ENCODE results near the gene LPAR6.

DNA sequence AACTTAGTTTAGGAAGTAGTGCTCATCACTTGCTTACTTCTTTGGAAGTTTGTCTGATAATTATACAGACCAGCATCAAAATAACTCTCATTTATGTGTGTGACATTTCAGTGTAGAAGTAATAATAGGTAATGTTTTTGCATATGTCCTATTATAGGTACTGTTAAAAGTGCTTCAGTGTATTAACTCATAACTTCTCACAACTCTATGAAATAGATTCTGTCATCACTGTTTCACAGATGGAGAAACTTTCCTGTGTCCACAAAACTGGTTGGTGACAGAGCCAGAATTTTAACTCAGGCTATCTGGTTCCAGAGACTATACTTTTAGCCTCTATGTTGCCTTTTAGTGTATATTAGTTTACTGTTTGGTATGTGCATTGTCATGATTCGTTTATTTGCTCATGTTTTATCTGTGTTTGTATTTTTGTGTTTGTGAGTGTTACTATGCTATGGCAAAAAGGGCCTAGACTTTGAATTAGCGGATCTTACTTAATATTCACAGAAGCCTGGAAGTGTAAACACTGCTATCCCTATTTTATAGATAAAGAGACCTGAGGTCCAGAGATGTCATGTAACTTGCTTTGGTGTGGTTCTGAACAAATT is 12.7 kb downstream of the LPAR6 start:
- TF ChIP-seq, protein P1, sequence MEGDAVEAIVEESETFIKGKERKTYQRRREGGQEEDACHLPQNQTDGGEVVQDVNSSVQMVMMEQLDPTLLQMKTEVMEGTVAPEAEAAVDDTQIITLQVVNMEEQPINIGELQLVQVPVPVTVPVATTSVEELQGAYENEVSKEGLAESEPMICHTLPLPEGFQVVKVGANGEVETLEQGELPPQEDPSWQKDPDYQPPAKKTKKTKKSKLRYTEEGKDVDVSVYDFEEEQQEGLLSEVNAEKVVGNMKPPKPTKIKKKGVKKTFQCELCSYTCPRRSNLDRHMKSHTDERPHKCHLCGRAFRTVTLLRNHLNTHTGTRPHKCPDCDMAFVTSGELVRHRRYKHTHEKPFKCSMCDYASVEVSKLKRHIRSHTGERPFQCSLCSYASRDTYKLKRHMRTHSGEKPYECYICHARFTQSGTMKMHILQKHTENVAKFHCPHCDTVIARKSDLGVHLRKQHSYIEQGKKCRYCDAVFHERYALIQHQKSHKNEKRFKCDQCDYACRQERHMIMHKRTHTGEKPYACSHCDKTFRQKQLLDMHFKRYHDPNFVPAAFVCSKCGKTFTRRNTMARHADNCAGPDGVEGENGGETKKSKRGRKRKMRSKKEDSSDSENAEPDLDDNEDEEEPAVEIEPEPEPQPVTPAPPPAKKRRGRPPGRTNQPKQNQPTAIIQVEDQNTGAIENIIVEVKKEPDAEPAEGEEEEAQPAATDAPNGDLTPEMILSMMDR (IDR thresholded peaks at IDR 0.05), result no peak
- TF ChIP-seq POLR2A (IDR thresholded peaks at IDR 0.05), result no peak
- TF ChIP-seq POLR2AphosphoS5 (IDR thresholded peaks at IDR 0.05), result no peak
